GM19035 (cell line): Measurements from ENCODE around the gene TTF2.

Source experiments
- ATAC-seq: cut with Tn5 transposase; IDR thresholded peaks from one replicate; pipeline ENCODE4 v1.9.1; 2021; ENCODE audit not compliant: unreplicated experiment

TTF2 gene

DNA sequence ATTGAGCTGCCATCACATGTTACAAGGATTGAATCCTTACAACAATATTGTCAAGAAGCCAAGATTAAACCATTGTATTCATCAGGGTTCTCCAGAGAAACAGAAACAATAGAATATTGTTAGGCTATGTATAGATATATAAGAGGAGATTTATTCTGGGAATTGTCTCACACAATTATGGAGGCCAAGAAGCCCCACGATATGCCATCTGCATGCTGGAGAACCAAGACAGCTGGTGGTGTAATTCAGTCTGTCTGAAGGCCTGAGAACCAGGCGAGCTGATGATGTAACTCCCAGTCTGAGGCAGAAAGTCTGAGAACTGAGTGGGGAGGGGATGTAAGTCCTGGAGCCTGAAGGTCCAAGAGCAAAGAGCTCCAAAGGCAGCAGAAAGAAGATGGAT is 14.5 kb upstream of the TTF2 start:
- ATAC-seq: no peak

GRCh38 chr1:117046781-117047180 is 13.3 kb upstream of the TTF2 start:
- no peak for ATAC-seq

DNA sequence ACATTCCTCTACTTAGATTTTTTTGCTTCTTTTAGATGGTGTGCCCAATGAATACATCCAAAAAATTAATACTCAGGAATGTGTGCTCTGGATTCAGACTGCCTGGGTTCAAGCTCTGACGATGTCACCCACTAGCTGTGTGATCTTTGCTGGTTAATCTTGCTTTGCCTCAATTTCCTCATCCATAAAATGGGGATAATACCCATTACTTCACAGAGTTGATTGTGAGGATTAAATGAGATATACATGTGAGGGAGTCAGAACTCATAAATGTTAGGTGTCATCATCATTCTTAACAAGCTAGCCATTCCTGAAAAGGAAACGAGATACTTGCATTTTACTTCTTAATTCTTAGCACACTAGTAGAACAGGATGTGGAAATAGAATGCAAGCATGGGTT is 12.9 kb upstream of the TTF2 start:
- no peak for ATAC-seq

DNA sequence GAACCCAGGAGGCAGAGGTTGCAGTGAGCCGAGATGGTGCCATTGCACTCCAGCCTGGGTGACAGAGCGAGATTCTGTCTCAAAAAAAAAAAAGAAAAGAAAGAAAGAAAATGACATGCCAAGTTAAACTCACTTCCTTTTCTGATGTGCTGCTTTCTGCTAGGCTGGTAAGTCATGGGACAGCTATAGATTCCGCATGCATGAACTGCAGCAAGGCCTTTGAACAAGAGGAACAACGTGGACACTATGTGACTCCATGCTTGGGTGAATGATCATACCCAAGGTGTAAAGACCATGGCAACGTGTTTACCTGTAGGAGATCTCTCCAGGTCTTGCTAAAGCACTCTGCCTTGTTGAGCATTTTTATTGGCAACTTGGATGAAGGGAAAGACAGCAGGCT is 10.3 kb upstream of the TTF2 start:
- no peak for ATAC-seq

- peak; percentile 87 for ATAC-seq
These were observed 8.7 kb upstream of the TTF2 start for GRCh38 chr1:117051224-117052064.

DNA sequence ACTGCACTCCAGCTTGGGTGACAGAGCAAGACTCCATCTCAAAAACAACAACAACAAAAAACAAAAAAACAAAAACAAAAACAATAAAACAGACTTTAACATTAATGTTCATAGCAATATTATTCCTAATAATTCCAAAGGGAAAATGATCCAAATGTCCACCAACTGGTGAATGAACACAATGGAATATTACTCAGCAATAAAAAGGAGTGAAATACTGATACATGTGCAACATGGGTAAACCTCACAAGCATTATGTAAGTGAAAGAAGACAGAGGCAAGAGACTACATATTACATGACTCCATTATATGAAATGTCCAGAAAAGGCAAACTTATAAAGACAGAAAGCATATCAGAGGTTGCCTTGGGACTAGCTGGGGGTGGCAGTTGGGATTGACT is 6.1 kb upstream of the TTF2 start:
- ATAC-seq: no peak

GRCh38 chr1:117058810-117059209 is 1.3 kb upstream of the TTF2 start:
- no peak for ATAC-seq

GRCh38 chr1:117059334-117059677 is 820 bp upstream of the TTF2 start:
- ATAC-seq: peak; percentile 39

GRCh38 chr1:117060441-117061317 is 553 bp downstream of the TTF2 start:
- ATAC-seq: peak; percentile 2

GRCh38 chr1:117061986-117062415 is 1.9 kb downstream of the TTF2 start:
- ATAC-seq: no peak

DNA sequence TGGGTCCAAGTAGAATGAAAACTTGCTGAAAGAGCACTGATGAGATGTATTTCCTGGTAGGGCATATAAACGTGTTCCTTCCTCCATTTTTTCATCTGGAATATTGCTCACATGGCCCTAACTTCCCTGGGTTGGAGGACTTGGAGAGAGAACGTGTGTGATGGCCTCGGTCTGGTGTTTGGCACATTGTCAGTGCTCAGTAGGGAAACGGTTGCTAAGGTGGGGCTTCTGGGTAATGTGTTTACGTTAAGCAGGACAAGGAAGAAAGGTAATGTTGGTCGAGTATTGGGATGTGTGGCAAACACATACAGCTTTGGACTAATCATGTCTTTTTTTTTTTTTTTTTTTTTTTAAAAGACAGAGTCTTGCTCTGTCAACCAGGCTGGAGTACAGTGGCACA is 6.2 kb downstream of the TTF2 start:
- no peak for ATAC-seq

DNA sequence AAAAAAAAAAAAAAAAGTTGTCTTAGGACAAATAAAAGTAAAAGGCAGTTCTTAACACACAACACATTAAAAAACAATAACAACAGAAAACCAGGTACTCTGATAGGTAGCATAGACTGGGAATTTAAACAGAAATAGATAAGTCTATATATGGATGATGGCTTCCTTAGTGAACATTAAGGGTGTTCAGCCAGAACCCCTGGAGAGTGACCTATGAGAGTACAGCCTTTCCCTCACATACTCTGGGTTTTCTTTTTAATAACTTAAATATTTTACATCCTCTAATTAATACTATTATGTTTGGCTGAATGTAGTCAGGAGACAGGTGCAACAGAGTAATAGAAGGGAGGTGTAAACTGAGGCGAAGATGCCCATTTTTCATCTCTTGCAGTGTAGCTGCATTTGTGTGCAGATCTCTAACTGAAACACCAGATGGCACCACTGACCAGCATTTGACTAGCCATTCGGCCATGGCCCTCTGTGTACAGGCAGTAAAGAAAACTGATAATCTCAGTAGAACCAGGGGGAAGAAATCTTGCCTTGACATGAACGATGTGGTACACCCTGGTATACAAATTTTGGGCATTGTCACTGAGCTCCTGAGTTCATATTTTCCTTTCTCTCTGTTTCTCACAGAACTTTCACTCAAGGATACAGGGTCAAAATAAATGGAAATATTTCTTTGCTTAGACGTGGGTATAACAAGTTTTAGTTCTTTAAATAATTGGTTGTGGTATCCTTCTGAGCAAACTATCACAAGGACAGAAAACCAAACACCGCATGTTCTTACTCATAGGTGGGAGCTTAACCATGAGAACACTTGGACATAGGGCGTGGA is 7.6 kb downstream of the TTF2 start:
- peak; percentile 71 for ATAC-seq

- ATAC-seq: no peak
These were observed 8.5 kb downstream of the TTF2 start for GRCh38 chr1:117068580-117068979.

- ATAC-seq: no peak
These were observed 9.2 kb downstream of the TTF2 start for GRCh38 chr1:117069220-117069844.

DNA sequence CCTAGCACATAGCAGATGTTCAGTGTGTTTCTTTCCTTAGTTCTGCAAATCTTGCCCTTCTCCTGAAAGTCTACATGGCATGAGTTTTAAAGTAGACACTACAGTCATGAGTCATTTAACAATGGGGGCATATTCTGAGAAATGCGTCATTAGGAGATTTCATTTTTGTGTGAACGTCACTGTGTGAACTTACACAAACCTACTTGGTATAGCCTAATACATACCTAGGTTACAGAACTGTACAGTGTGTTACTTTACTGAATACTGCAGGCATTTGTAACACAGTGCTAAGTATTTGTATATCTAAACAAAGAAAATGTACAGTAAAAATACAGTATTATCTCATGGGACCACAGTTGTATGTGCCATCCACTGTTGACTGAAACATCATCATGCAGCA is 10.0 kb downstream of the TTF2 start:
- ATAC-seq: no peak

DNA sequence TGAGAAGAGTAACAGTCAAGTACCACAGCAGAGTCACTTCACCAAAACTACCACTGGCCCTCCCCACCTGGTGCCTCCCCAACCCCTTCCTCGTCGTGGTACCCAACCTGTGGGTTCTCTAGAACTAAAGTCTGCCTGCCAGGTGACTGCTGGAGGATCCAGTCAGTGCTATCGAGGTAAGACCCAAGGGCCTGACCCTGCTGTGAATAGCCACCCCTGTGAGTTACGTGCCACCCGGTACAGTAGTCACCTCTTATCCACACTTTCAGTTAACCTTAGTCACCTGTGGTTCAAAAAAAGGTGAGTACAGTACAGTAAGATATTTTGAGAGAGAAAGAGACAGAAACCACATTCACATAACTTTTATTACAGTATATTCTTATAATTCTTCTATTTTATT is 16.5 kb downstream of the TTF2 start:
- no peak for ATAC-seq

DNA sequence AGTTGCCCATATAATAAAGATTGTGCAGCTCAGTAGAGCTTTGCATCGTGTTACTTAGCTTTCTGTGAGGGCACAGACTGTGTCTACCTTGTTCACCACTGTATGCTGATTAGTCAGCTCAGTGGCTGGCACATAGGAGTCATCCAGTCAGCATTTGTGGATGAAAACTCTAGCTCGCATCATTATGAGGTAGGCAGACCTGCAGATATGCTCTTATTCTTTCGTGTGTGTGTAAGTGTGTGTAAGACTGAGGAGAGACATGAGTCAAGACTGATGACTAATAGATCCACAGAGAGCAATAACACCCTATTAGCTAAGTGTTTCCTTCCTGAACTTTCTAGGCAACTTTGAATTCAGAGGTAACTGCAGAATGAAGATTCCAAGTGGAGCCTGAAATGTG is 17.1 kb downstream of the TTF2 start:
- no peak for ATAC-seq

GRCh38 chr1:117079737-117080136 is 19.6 kb downstream of the TTF2 start:
- ATAC-seq: no peak

- ATAC-seq: no peak
These were observed 24.1 kb downstream of the TTF2 start for GRCh38 chr1:117084231-117084630.

DNA sequence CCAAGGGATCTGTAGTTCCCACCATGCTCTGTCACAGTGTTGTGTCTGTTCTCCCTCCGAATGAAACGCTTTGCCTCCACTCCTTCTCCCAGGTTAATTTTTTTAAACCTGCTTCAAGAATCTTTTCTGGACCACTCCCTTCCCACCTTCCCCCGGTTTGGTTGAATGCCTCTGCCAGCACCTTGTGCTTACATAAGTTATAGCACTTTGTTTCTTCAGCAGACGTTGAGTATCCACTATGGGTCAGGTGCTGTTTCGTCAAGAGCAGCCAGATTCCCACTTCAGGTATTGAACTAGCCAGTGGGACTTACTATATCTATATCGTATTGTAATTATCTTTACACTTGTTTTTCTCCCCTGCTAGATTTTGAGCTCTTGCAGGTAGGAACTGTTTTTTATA is 27.6 kb downstream of the TTF2 start:
- ATAC-seq: no peak

DNA sequence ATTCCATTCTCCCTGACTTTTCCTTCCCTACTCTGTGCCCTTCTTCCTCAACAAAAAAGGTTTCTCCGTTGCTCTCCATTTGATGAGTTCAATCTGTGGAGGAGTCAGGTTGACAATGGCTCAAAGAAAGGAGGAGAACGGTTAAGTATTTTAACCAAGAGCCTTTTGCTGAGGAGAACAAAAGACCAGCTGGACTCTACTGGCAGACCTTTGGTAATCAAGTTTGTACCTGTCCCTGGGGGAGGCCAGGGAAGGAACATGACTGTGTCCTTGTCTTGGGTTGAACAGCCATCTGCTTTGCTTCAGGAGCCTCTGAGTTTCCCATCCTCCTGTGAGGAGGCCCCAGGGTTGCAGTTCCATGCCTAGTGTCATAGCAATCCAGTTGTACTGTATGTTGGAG is 29.9 kb downstream of the TTF2 start:
- no peak for ATAC-seq
